Choroid plexus epithelial cell (primary cell): ENCODE results near the gene LRRC58.

Source experiments
- DNase-seq: peaks from one replicate; pipeline ENCODE4 v3.0.0-alpha.2; 2010; ENCODE audit warnings: low read depth
- H3K4me3 ChIP-seq: 2 replicates; pipeline ENCODE4 v1.5.1; 2011; ENCODE audit warnings: low read depth, mild to moderate bottlenecking, control low read depth, low read length, moderate library complexity
- CTCF ChIP-seq: conservative IDR thresholded peaks from 2 replicates; pipeline ENCODE4 v1.5.1; 2011; ENCODE audit warnings: low read depth, mild to moderate bottlenecking, control low read depth, inconsistent platforms, low read length, moderate library complexity

LRRC58 gene

GRCh38 chr3:120355486-120355885, 6.3 kb upstream of the LRRC58 start:
- H3K4me3 ChIP-seq = no peak overlapping the region
- no peak for DNase-seq
- TF ChIP-seq CTCF = no peak

GRCh38 chr3:120353463-120353862, 4.3 kb upstream of the LRRC58 start:
- H3K4me3 ChIP-seq = no peak overlapping the region
- no peak for TF ChIP-seq CTCF
- peak; percentile 4 for DNase-seq

GRCh38 chr3:120352017-120352416, 2.9 kb upstream of the LRRC58 start:
- no peak overlapping the region for H3K4me3 ChIP-seq
- no peak for DNase-seq
- TF ChIP-seq CTCF = no peak

DNA sequence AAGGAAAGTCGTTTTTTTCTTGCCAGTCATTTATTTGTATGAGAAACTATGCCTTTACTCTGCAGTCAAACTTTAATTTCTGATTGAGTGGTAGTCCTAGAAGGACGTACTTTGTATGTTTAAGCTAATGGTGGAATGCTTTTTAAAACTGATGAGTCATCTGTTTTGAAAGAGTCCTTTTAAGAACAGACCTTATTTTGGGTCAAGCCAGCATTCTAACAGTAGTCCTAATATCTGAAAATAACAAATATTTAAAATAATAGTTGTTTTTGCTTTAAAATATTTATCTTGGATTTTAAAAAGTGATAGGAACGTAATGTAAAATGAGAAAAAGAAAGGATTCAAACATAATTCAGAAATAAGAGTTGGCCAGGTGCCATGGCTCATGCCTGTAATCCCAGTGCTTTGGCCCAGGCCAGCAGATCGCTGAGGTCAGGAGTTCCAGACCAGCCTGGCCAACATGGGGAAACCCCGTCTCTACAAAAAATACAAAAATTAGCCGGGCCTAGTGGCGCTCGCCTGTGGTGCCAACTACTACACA, 1.3 kb upstream of the LRRC58 start:
- TF ChIP-seq CTCF = no peak
- H3K4me3 ChIP-seq = peak overlapping the region; percentile 14

GRCh38 chr3:120349855-120350125, 636 bp upstream of the LRRC58 start:
- H3K4me3 ChIP-seq = peak overlapping the region; percentile 83
- no peak for TF ChIP-seq CTCF
- DNase-seq = no peak

More for the DNA sequence above, 1.3 kb upstream of the LRRC58 start:
- peak; percentile 88 for DNase-seq

GRCh38 chr3:120348065-120348990, 826 bp downstream of the LRRC58 start:
- no peak for TF ChIP-seq CTCF
- DNase-seq = peak; percentile 36
- H3K4me3 ChIP-seq = peak overlapping the region; percentile 83

GRCh38 chr3:120344349-120344748, 4.8 kb downstream of the LRRC58 start:
- TF ChIP-seq CTCF = no peak
- DNase-seq = peak; percentile 23
- H3K4me3 ChIP-seq = no peak overlapping the region
